RPMI7951 (cell line): ENCODE results near the gene MRPL34. TPM values are rescaled to one million over a fixed set of nuclear protein-coding genes. Genes with fewer than 3 reads are reported as not detected.
A peak's percentile ranks its signal among the peaks of the same experiment; 100 is the strongest.
"Not testable (repeated sequence)": the region's sequence is repeated elsewhere in the genome, so short reads cannot be mapped to it uniquely, and the experiment has no call there.

ENCODE experiments used
- DNase-seq: peaks from one replicate; pipeline ENCODE4 v3.0.0-alpha.2; 2012; ENCODE audit warnings: low read depth
- total RNA-seq: library from RNA; depleted of rRNA; stranded (reverse); fragments of >200 nt; shearing (Covaris generic); gene quantifications from 2 replicates; pipeline ENCODE4 v1.2.3, GENCODE V29; 2014; rRNA removed

The MRPL34 gene
- 77.3 and 79.5 TPM in 2 replicates for total RNA-seq

DNA sequence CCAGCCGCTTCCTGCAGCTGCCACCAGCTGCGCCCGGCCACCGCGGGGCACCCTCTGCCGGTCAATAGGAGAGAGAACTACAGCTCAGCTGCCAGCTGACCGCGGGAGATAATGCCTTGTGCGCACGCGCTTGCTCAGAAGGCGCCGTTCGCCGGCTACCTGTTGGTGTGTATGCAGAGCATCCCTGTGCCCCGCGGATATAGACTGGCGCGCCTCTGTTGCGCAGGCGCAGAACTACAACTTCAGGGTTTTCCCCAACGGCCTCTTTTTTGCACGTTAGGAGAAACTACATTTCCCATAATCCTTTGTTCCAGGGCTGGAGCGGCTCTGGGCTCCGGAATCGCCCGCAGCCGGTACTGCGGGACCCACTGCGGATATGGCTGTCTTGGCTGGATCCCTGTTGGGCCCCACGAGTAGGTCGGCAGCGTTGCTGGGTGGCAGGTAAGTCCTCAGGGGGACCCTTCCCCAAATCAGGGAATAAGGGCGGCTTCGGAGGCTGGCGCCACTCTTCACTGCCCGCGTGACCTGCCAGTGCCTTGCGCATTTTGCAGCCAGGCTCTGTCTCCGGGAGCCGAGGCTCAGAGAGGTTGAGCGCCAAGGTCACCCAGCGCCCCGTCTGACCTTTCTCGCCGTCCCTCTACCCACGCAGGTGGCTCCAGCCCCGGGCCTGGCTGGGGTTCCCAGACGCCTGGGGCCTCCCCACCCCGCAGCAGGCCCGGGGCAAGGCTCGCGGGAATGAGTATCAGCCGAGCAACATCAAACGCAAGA lies at the start of gene MRPL34:
TSS of gene MRPL34 (plus strand) at position 356 of the 768 bp plus-strand sequence. CDS start at position 377, 21 bp downstream.
- peak; percentile 99 for DNase-seq

DNA sequence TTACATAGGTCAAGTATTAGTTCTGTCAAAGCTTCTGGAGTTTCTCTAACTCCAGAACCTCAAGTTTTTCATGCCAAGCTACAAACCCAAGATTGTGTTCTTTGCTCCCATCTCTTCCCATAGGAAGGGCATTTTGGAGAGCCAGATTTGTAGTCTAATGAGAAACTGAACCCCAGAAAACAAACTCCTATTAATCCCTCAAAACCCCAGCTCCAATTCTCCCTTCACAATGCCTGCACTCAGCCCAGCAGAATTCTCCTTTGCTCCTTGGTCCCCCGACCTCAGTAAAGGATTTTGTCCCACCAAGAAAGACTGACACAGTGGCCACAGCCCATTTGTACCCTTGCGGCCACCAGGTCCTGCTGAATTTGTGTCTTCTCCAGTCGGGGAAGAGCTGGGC lies 49.5 kb upstream of the MRPL34 start:
- DNase-seq, result no peak

DNA sequence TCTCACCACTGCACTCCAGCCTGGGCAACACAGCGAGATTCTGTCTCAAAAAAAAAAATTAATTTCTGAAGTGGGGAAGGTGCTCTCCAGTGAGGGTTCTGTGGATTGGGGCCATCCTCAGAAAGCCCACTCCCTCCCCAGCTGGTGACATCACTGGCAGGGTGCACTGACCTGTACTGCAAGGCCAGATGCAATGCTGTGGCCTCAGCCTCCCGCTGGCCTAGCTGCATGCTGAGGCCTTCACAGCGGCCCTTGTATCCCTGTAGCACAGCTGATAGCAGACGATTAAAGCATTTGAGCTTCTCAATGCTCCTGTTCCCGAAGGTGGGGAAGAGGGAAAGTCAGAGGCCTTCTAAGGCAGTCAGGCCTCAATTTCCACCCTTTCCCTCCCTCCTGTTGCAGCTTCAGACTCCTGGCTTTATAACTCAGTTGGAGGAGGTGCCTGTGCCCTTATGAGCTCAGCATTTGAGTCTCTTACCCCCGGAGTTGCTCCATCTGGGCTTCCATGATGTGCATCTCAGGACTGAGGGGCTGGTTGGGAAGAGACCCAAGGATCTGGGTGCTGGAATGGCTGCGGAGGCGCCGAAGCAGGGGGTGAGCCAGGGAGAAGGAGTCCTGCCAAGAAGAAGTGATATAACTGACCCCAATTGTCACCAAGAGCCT lies 46.4 kb upstream of the MRPL34 start:
- DNase-seq, result no peak

DNA sequence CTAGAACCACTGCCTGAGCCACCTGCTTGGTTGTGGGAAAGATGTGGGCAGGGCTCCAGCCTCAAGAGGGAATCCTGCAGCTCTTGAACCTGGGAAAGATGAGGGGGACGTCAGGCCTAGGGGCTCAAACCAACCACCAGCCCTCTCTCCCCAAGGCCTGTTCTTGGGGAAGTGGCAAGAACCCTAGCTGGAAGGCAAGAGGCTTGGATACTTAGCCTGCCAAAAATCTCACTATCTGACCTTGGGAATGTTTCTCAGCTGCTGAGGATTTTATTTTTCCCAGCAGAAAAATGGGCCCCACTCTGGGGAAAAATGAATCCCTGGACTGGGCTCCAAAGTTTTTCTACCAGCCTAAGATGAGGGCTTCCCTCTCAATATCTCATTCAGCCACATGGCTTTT lies 45.7 kb upstream of the MRPL34 start:
- no peak for DNase-seq

DNA sequence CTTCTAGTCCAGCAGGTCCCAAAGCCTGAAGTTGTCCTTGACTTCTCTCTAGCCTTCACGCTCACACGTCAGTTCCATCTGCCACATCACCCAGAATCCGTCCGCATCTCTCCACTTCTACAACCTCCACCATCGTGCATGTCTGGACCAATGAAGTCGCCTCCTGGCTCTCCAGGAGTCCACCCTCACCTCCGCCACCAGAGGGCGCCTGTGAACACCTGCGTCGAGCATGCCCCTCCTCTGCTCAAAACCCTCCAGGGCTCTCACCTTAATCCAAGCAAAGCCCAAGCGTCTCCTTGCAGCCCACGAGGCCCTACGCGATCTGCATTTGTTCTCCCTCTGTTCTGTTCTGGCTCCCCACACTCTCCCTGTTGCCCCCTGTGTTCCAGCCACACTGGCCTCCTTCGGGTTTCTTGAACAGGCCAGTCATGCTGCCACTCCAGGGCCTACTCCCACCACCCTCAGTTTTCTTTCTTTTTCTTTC lies 44.8 kb upstream of the MRPL34 start:
- DNase-seq, result peak; percentile 69

DNA sequence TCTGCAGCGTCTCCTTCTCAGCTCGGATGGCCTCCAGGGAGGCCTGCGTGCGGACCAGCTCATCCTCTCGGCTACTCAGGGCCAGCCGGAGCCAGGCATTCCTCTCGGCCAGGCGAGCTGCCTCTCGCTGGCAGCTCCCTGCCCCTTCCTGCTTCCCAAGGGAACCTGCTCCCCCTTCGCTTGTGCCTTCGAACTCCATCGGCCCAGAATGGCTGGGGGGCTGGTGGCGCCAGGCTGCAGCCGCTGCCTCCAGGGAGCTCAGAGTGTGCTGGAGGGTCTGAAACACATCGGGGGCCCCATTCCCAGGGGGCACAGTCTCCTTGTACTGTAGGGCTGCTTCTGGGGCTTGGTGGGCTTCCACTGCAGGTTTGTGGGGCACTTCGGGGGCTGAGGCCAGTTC lies 43.1 kb upstream of the MRPL34 start:
- no peak for DNase-seq

DNA sequence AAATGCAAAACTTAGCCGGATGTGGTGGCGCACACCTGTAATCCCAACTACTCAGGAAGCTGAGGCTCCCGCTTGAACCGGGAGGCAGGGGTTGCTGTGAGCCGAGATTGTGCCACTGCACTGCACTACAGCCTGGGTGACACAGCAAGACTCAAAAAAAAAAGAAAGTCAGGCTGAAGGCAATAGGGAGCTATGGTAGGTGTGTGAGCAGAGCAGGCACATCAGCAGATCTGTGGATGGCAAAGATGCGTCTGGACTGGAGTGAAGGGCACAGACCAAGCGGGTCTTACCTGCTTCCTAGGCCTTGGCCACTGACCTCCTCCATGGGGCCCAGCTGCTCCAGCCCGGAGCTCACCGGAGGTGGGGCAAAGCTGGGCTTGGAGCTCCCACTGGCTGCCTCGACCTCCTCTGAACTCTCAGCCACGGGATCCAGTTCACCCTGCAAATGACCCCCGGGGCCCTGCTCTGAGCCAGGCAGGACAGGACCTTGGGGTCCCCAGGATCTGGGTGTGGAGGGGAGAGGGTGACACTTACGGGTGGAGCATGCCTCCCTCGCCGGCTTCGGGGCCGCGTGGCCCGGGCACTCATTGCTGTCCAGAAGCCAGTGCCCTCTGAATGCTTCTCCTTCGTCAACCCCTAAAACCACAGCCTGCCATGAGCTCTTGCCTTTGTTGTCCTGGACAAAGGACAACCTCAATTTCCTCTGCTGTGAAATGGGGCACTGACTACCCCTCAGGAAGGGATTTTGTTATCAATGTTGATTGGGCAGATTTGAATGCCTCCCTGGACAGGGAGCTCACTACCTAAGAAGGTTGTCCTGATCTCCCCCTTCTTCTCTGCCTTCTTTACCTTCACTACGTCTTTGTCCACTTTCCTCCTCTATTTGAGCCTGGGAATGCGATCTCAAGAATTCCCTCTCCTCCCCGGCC lies 41.7 kb upstream of the MRPL34 start:
- no peak for DNase-seq

DNA sequence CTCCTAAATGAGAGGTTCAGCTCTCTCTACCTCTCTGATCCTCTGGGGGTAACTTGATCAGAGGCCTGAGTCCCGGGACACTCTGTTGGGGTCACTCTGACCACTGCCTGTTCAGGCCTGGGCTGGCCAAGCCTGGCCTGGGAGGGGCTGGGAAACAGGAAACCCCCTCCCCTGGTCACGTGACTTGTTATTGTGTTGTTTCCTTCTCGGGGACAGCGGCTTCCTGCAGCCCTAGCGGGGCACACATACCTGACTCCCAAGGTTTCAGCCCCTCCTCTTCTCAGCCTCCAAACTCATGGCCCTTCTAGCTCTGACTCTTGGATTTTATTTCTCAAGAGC lies 41.1 kb upstream of the MRPL34 start, which contains the start of gene USHBP1:
TSS of gene USHBP1 (minus strand) at position 105 of the 339 bp plus-strand sequence. CDS start 446 bp downstream, outside the sequence.
- no peak for DNase-seq

DNA sequence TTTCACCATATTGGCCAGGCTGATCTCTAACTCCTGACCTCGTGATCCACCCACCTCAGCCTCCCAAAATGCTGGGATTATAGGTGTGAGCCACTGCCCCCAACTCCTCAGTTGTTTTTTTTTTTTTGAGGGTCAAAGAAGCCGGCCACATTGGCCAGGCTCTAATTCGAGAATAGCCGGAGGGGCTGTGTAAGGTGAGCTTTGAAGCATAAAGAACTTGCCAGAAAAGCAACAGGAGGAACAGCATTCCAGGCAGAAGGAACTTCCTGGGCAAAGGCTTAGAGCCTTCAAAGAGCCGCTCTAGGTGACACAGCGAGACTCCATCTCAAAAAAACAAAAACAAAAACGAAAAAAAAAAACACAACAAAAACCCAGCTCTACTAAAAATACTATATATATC lies 39.6 kb upstream of the MRPL34 start:
- no peak for DNase-seq

DNA sequence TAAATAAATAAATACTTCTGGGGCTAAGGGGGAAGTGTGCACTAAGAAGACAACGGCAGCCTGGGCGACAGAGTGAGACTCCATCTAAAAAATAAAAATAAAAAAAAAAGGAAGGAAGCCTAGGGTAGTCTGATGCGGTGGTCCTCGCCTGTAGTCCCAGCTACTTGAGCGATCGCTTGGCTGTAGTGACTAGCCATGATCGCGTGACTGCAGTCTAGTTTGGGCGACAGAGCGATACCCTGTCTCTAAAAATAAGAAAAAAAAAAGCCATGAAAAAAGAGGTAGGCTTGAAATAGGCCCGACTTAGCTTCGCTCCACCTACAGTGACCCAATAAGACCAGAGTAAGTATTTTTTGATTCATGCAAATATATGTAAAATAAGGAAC lies 39.1 kb upstream of the MRPL34 start:
- DNase-seq, result no peak

DNA sequence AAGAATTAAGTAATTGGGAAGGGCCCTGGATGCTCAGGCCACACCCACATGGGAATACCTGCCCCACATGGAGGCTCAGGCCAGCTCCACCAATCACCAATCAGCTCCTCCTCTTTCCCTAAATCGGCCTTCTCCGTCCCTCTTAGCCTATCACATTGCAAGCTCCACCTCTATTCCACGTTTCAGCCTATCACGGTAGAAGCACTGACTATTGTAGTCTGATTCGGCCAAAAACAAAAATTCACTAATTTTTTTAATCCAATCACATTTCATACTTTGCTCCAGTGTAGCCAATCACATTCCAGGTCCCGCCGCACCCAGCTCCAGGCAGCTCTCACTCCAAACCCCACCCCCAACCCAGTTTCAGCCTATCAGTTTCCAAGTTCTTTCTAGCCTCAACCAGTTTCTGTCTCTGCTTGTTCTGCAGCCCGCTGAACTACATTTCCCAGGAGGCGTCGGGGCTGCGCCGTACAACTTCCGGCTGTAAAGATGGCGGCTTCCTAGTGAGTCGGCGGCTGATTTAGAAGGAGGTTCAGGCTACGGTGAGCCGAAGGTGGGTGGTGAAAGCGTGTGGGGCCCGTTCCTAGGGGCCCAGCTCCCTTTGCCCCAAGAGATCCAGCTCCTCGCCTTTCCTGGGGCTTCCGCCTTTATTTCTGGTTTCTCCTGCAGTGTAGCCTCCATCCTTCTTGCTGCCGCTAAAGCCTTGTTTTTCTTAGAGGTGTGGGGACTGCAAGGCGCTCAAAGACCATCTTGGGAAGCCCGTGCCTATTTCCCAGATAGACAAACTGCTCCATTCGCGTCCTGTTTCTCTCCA lies 38.5 kb upstream of the MRPL34 start, which contains the start of gene BABAM1:
TSS of gene BABAM1 (plus strand) at position 469 of the 814 bp plus-strand sequence. CDS start 1,364 bp downstream, outside the sequence.
- peak; percentile 99 for DNase-seq

DNA sequence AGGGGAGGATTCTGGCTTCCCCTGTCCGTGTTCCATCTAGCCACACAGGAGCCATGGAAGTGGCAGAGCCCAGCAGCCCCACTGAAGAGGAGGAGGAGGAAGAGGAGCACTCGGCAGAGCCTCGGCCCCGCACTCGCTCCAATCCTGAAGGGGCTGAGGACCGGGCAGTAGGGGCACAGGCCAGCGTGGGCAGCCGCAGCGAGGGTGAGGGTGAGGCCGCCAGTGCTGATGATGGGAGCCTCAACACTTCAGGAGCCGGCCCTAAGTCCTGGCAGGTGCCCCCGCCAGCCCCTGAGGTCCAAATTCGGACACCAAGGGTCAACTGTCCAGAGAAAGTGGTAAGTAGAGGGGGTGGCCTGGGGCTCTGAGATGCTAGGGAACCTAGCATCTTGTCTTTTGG lies 36.9 kb upstream of the MRPL34 start:
- no peak for DNase-seq

DNA sequence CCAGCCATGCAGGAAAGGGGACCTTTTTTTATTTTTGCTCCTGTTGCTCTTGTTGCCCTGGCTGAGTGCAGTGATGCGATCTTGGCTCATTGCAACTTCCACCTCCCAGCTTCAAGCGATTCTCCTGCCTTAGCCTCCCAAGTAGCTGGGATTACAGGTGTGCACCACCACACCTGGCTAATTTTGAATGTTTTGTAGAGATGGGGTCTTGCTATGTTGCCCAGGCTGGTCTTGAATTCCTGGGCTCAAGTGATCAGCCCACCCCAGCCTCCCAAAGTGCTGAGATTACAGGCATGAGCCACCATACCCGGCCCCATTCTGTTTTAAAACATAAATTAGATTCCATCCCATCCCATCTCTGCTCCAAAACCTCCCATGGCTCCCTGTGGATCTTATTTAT lies 30.8 kb upstream of the MRPL34 start:
- DNase-seq, result not testable (repeated sequence)

DNA sequence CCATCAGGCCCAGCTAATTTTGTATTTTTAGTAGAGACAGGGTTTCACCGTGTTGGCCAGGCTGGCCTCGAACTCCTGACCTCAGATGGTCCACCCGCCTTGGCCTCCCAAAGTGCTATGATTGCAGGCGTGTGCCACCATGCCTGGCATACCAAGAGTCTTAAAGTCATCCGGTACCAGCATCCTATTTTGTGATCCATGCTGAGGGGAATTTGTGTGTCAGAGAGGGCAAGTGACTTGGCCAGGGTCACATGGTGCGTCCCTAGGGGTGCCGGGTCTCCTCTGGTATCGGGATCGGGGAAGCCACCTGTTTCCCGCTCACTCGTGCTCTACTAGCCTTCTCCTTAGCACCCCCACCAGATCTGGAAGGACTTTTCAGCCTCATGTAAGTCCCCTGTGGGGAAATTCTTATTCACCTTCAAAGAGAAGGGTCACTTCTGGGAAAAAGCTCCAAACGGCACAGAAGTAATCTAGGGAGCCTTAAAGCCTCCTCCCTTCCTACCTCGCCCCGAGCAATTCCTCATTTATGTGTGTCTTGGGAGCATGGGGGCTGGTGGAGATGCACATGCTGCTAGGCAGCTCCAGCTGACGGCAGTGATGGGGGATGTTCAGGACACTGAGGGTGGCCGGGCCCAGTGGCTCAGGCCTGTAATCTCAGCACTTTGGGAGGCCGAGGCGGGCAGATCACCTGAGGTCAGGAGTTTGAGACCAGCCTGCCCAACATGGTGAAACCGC lies 30.1 kb upstream of the MRPL34 start:
- no peak for DNase-seq

DNA sequence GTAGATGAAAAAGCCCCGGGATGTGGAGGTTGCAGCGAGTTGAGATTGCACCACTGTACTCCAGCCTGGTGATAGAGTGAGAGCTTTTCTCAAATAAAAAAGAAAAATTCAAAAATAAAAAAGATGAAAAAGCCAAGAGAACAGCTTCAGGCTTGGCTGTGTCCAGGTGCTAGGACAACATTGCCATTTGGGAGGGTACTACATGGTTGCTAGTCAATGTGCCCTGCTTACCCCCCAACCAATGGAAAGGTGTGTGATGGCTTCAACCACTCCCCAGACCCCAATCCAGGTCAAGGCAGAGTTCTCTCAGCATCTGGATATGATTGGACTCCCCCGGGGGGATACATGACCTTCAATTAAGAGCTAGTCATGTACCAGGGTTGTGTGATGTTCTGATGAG lies 26.2 kb upstream of the MRPL34 start:
- DNase-seq, result no peak

DNA sequence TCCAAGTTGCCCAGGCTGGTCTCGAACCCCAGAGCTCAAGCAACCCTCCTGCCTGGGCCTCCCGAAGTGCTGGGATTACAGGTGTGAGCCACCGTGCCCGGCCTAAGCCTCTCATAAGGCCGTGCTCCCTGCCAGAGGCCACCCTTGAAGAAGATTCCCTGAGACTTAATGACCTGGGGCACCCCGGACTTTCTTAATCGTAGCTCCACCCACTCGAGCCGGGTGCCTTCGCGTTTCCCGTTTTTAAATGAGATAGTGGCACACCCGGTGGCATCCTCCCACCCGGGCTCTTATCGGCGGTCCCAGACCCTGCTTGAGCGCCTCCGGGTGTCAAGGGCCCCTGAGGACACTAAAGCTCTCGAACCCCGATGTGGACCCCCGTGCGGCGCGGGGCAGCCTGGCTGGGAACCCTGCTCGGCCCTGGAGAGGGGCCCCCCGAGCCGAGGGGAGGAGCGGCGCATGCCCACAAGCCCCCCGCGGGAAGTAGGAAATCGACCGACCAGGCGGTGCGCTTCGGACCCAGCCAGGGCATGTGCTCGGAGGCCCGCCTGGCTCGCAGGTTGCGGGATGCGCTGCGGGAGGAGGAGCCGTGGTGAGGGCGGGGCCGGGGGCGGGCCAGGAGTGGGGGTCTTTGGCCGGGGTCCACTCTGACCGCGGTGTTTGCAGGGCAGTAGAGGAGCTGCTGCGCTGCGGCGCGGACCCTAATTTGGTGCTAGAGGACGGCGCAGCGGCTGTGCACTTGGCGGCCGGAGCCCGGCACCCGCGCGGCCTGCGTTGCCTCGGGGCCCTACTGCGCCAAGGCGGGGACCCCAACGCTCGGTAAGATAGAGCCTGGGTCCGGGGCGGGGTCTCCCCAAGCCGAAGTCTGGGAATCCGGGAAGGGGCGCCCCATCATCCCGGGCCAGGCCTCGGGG lies 24.0 kb upstream of the MRPL34 start, which contains the start of gene ANKLE1:
TSS of gene ANKLE1 (plus strand) at position 511 of the 914 bp plus-strand sequence. CDS start at position 531, 20 bp downstream.
- no peak for DNase-seq

DNA sequence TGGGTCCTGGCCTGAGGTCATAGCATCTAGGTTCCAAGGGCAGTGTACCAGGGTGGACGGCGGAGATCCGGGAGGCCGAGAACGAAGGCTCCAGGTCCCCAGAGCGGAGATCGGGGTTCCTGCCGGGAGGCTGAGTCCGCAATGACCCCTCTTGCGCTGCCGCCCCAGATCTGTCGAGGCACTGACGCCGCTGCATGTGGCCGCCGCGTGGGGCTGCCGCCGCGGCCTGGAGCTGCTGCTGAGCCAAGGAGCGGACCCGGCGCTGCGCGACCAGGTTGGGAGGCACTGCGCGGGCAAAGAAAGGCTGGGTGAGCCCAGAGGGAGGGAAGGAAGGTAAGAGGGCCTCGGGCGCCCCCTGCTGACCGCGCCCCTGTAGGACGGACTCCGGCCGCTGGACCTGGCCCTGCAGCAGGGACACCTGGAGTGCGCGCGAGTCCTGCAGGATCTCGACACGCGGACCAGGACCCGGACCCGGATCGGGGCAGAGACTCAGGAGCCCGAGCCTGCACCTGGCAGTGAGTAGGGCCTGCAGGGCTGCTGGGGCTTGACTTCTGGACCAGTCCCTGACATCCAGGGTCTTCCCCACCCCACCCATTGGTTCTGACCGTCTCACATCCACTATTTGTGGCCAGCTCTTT lies 23.1 kb upstream of the MRPL34 start:
- DNase-seq, result peak; percentile 83

DNA sequence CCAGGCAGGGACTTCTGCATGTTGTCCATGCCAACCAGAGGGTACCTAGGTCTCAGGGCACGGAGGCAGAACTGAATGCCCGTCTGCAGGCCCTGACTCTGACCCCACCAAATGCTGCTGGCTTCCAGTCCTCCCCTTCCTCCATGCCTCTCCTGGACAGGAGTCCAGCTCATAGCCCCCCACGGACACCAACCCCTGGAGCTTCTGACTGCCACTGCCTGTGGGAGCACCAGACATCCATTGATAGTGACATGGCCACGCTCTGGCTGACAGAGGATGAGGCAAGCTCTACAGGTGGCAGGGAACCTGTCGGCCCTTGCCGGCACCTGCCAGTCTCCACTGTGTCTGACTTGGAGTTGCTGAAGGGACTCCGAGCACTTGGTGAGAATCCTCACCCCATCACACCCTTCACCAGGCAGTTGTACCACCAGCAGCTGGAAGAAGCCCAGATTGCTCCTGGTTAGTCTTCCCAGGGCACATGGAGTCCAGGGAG lies 22.1 kb upstream of the MRPL34 start:
- no peak for DNase-seq
